LoVo (cell line): Measurements from ENCODE around the gene COL13A1.

Experiments used
- DNase-seq: peaks from one replicate; pipeline ENCODE4 v3.0.0-alpha.2; 2016; ENCODE audit warnings: low spot score

Gene COL13A1

GRCh38 chr10:69885379-69886013 is 83.8 kb downstream of the COL13A1 start:
- DNase-seq, result no peak

GRCh38 chr10:69888882-69889584 is 87.3 kb downstream of the COL13A1 start:
- no peak for DNase-seq

- DNase-seq, result no peak
Observed at GRCh38 chr10:69890065-69890847, 88.5 kb downstream of the COL13A1 start.

DNA sequence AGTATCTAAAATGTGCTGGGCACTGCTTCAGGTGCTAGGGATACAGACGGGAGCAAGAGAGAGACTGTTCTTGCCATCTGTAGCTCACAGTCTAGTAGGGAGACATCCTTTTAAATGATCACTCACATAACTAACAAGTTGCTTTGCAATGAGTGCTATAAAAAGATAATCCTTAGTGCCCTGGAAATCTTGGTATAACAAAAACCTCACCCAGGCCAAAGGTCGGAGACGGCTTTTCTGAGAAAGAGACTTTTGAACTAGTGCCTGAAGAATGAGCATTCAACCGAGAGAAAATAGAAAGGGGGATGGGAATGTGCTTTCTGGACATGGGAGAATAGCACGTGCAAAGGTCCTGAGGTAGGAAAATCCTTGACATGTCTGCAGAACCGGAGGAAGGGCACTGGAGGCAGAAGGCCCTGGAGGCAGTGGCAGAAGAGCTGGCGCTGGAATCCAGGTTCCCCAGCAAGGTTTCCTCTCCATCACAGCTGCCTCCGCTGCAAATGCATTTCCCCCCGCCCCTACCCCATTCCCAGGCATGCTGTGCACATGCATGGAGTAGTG is 89.4 kb downstream of the COL13A1 start:
- DNase-seq, result no peak

GRCh38 chr10:69892406-69892805 is 90.7 kb downstream of the COL13A1 start:
- DNase-seq, result no peak

DNA sequence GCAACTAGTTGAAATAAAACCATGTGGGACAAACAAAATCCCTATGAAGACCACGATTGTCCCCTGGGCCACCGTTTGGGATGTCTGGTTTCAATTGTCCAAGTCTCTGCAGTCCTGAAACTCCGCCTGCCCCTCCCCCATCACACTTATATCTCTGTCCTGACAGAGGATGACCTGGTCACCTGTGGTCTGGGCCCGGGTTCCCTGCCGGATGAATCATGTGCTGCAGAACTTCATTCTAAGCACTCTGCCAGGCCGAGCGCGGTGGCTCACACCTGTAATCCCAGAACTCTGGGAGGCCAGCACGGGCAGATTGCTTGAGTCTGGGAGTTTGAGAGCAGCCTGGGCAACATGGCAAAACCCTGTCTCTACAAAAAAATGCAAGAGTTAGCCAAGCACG is 91.1 kb downstream of the COL13A1 start:
- DNase-seq, result no peak

DNA sequence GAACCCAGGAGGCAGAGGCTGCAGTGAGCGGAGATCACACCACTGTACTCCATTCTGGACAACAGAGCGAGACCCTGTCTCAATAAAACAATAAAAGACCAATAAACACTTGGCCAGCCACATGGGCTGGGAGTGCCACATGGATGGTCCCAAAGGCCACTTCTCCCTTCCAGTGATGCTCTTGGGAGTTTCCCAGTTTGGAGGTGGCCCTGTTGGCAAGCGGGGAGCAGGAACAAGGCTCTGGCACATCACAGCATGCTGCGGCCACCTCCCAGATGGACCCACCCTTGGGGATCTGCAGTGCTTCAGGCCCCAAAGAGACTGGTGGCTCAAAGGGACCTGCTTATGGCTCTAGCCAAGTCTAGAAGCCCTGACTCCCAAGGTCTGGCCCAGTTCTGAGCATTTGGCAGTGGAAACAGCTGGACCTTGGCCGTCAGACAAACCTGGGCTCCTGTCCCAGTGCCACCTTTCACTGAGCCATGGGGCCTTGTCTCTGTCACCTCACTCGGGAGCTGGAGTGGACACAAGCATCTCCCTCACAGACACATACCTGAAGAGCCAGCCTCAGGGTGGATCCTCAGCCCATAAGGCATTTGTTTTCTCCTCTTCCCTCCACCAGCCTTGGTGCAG is 91.7 kb downstream of the COL13A1 start:
- no peak for DNase-seq

- DNase-seq, result peak; percentile 20
Observed at GRCh38 chr10:69894156-69894555, 92.5 kb downstream of the COL13A1 start.

GRCh38 chr10:69895759-69896158 is 94.1 kb downstream of the COL13A1 start:
- no peak for DNase-seq

DNA sequence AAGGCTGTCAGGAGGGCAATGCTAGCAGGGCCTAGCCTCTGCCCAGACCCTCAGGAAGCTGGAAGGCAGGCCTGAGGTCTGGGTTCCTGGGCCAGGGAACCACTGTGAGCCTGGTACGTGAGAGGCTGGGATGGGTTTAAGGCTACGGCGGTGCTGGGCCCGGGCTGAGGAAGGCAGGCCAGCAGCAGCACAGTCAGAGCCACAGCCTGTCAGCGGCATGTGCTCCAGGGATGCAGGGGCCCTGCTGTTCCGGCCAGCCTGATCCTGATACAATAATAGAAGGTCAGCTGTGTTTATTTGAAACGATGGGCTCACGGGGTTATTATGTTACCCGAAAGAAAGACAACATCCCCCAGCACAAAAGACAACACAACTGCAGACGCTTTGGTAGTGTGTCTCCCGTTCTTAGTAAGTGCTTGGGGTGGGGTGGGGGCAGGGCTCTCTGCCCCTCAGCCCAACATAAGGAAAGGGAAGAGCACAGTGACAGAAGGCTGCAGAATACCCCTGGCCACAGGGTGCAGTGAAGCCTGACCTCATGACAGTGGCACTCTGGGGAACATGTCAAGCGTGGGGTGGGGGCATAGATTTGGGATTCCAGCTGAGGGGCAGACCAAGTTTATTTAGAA is 95.0 kb downstream of the COL13A1 start:
- no peak for DNase-seq

DNA sequence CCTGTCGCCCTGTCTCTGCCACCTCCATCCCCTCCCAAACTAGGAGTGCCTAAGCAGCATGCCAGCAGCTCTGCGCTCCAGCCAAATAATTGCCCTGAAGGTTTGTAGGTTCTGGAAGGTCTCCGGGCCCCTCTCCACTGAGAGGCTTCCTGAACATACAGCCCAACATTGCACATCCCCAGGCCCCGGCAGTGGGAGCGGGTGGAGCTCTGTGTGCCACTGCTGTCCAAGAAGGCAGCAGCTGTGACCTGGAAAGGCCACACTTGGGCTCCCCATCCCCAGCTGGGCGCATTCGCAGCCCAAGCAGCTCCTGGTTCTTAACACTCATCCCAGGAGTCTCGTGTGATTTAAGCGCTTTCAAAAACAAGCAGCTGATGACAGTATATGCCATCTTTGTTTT is 95.7 kb downstream of the COL13A1 start:
- DNase-seq, result no peak

DNA sequence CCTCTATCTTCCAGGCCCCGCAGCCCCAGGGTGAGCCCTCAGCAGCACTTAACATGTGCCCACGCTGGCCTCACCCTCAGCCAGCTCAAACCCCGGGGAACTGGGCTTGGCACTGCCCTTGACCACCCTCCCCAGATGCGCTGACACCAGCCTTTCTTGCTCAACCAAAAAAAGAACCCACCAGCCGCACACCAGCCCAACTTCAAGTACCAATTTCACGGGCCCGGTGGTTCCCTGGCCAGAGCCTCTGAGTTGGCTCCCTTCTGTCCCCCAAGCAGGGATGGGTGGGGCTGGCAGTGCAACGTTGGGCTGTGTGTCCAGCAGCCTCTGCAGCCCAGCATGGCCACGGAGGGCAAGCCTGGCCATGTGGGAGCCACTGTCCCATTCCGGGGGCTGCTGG is 96.3 kb downstream of the COL13A1 start:
- no peak for DNase-seq

- no peak for DNase-seq
Observed at GRCh38 chr10:69898524-69898923, 96.8 kb downstream of the COL13A1 start.

GRCh38 chr10:69898941-69899340 is 97.2 kb downstream of the COL13A1 start:
- no peak for DNase-seq

- DNase-seq, result no peak
Observed at GRCh38 chr10:69899727-69900595, 98.3 kb downstream of the COL13A1 start.

- DNase-seq, result no peak
Observed at GRCh38 chr10:69901022-69901421, 99.3 kb downstream of the COL13A1 start.

GRCh38 chr10:69901628-69902505 is 100.2 kb downstream of the COL13A1 start:
- peak; percentile 38 for DNase-seq

DNA sequence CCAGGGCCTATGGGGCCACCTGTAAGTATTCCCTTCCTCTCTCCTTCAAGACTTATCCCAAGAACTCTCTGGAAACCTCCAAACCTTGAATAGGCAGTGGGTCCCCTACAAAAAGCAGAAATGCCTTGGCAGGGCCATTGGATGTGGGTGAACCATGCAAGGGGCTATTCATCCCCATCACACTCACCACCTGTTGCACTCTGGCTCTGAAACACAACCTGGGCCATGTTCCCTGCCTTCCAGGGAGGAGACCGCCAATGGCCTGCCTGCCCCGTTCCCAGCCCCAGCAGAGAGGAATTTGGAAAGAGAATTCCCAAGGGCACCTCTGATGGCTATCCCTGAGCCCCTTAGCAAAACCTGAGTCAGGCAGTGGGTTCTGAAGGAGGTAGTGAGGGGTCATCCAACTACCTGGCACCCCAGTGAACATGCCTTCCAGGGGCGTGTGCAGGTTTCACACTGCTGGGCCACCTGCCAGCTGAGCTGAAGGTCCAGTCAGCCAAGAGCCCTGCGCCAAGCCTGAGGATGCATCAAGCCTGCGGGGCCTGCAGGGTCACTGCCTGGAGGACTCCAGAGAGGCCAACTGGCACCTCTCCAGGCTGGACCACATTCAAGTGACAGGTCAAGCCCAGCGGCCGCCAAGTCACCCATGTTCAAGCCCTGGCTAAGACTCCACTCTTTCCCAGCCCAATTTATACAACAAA is 101.3 kb downstream of the COL13A1 start:
- peak; percentile 30 for DNase-seq

GRCh38 chr10:69904533-69904932 is 102.8 kb downstream of the COL13A1 start:
- no peak for DNase-seq
